GM12872 (cell line): Measurements from ENCODE around the gene DDX31.

Source experiments
- CTCF ChIP-seq: IDR thresholded peaks from 3 replicates; pipeline ENCODE4 v1.5.1; 2011; ENCODE audit warnings: low read depth, mild to moderate bottlenecking, low read length, moderate library complexity; ENCODE audit not compliant: insufficient read depth

The DDX31 gene

GRCh38 chr9:132632413-132633129 is 37.2 kb downstream of the DDX31 start:
- no peak for TF ChIP-seq CTCF

- no peak for TF ChIP-seq CTCF
These were observed 38.1 kb downstream of the DDX31 start for GRCh38 chr9:132631685-132632084.

GRCh38 chr9:132631280-132631679 is 38.5 kb downstream of the DDX31 start:
- TF ChIP-seq CTCF, result no peak

- no peak for TF ChIP-seq CTCF
These were observed 39.0 kb downstream of the DDX31 start for GRCh38 chr9:132630811-132631210.

GRCh38 chr9:132630116-132630515 is 39.7 kb downstream of the DDX31 start:
- TF ChIP-seq CTCF, result no peak

GRCh38 chr9:132628746-132629145 is 41.0 kb downstream of the DDX31 start:
- no peak for TF ChIP-seq CTCF

GRCh38 chr9:132627594-132627993 is 42.2 kb downstream of the DDX31 start:
- no peak for TF ChIP-seq CTCF

- no peak for TF ChIP-seq CTCF
These were observed 42.7 kb downstream of the DDX31 start for GRCh38 chr9:132627106-132627505.
